ENCODE results near the gene BBC3. TPM values are rescaled to one million over a fixed set of nuclear protein-coding genes. Genes with fewer than 3 reads are reported as not detected.
A peak's percentile ranks its signal among the peaks of the same experiment; 100 is the strongest.

BBC3 gene
- total RNA-seq, 1 donor from 2014 or later: 19.1 TPM

- Mint-ChIP-seq H3K27ac (peak overlapping the region; percentile 93), H3K4me3 (peak overlapping the region; percentile 48), H3K36me3 (no peaks in the 10 kb centered on the region), H3K27me3 (ENCODE audit: low read depth) (peaks cover 3% of the 10 kb centered on the region), H3K9me3 (no peaks in the 10 kb centered on the region), H3K4me1 (peaks cover 17% of the 10 kb centered on the region)
- TF ChIP-seq CTCF (IDR thresholded peaks at IDR 0.05; ENCODE audit: unreplicated experiment): peak; percentile 99
- peak; percentile 86 to 97 for DNase-seq (ENCODE audit: low spot score in 2 of 2, unreplicated experiment in 2 of 2)
Measured at GRCh38 chr19:47243776-47244547, 13.0 kb upstream of the BBC3 start.

DNA sequence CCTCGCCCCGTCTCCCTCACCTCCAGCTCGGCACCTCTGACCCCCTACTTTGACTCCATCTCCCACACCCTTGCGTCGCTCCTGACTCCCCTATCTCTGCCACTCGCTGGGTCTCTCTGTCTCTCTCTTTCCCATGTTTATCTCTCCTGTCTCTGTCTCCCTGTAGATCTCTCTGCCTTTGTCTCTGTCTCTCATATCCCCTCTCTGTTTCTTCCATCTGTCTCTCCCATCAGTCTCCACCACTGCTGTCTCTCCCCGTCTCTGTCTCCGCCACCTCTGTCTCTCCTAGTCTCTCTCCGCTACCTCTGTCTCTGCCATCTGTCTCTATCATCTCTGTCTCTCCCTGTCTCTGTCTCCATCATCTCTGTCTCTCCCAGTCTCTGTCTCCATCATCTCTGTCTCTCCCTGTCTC lies 12.4 kb upstream of the BBC3 start:
- peaks cover 3% of the 10 kb centered on the region for H3K27me3 Mint-ChIP-seq (ENCODE audit: low read depth)
- peaks cover 19% of the 10 kb centered on the region for H3K4me1 Mint-ChIP-seq
- no peak for DNase-seq (ENCODE audit: low spot score in 2 of 2, unreplicated experiment in 2 of 2)
- peak overlapping the region; percentile 48 for H3K4me3 Mint-ChIP-seq
- H3K36me3 Mint-ChIP-seq: no peaks in the 10 kb centered on the region
- no peaks in the 10 kb centered on the region for H3K9me3 Mint-ChIP-seq
- peak overlapping the region; percentile 86 for H3K27ac Mint-ChIP-seq
- no peak for TF ChIP-seq CTCF (IDR thresholded peaks at IDR 0.05; ENCODE audit: unreplicated experiment)

- no peaks in the 10 kb centered on the region for H3K36me3 Mint-ChIP-seq
- DNase-seq (ENCODE audit: low spot score in 2 of 2, unreplicated experiment in 2 of 2): no peak
- peaks cover 16% of the 10 kb centered on the region for H3K4me1 Mint-ChIP-seq
Measured at GRCh38 chr19:47241919-47242577, 11.0 kb upstream of the BBC3 start.

DNA sequence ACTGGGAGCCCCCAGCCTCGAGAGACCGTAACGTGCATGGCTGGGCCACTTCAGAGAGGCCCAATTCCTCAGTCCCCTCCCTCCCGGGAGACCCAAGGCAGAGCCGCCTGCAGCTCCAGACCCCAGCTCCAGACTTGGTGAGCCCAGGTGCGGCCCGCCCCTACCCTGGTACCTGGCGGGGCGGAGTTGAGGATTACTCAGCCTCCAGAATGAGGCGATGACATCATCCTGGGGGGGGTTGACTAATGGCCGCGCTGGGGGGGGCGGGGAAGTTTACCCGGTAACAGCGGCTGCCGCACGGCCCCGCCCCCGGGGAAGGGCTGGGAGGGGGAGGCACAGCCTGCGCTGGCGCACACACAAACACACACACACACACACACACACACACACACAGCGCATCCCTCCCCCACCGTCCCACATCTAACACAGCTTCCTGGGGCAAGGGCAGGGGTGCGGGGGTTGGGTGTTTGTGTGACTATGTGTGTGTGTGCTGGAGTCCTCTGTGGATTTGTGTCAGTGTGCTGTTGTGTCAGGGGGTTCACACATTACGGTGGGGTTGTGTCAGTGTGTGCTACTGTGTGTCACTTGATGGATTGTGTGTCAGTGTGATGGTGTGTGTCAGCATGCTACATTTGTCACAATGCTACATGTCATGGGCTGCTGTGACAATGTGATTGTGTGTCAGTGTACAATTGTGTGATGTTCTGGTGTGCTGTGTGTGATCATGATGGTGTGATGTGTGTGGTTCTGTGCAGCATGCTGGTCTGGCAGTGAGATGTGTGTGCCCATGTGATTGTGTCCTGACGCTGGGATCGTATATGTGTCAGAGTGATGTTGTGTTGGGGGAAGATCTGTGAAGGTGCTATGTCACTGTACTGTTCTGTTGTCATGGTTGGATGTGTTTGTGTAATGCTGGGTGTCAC lies 10.3 kb upstream of the BBC3 start:
- Mint-ChIP-seq H3K4me1 (peaks cover 16% of the 10 kb centered on the region), H3K9me3 (no peaks in the 10 kb centered on the region), H3K27me3 (ENCODE audit: low read depth) (peaks cover 3% of the 10 kb centered on the region), H3K4me3 (peak overlapping the region; percentile 49), H3K36me3 (no peaks in the 10 kb centered on the region), H3K27ac (peak overlapping the region; percentile 77)
- peak; percentile 75 to 79 for DNase-seq (ENCODE audit: low spot score in 2 of 2, unreplicated experiment in 2 of 2)
- no peak for TF ChIP-seq CTCF (IDR thresholded peaks at IDR 0.05; ENCODE audit: unreplicated experiment)

More at GRCh38 chr19:47241919-47242577, 11.0 kb upstream of the BBC3 start:
- Mint-ChIP-seq H3K4me3 (no peak overlapping the region), H3K27me3 (ENCODE audit: low read depth) (peaks cover 3% of the 10 kb centered on the region), H3K27ac (no peak overlapping the region), H3K9me3 (no peaks in the 10 kb centered on the region)
- TF ChIP-seq CTCF (IDR thresholded peaks at IDR 0.05; ENCODE audit: unreplicated experiment): no peak

GRCh38 chr19:47240556-47240955 lies 9.6 kb upstream of the BBC3 start:
- H3K36me3 Mint-ChIP-seq: no peaks in the 10 kb centered on the region
- peaks cover 16% of the 10 kb centered on the region for H3K4me1 Mint-ChIP-seq
- H3K27me3 Mint-ChIP-seq (ENCODE audit: low read depth): peaks cover 3% of the 10 kb centered on the region
- DNase-seq (ENCODE audit: low spot score in 2 of 2, unreplicated experiment in 2 of 2): no peak
- no peak for TF ChIP-seq CTCF (IDR thresholded peaks at IDR 0.05; ENCODE audit: unreplicated experiment)
- peak overlapping the region; percentile 49 for H3K4me3 Mint-ChIP-seq
- no peaks in the 10 kb centered on the region for H3K9me3 Mint-ChIP-seq
- peak overlapping the region; percentile 77 for H3K27ac Mint-ChIP-seq

All from mesothelial cell of epicardium (in vitro differentiated cells).